Coronary artery (tissue), 2 donors: ENCODE data around the gene CLK3.

ENCODE experiments used
- DNase-seq: peaks from one replicate; pipeline ENCODE4 v3.0.0-alpha.2; 2017; ENCODE audit warnings: low spot score
- H3K27ac ChIP-seq, 2 donors: fragments of 200-600 bp; sonication (generic); one replicate each; pipeline ENCODE4 v1.5.1; 2016 to 2019
- H3K4me3 ChIP-seq: fragments of 200-600 bp; sonication (generic); 2 replicates; pipeline ENCODE4 v1.5.1; 2016; ENCODE audit warnings: mild to moderate bottlenecking, moderate library complexity
- TF ChIP-seq, protein P1 (sequence below): fragments of 200-600 bp; sonication (generic); IDR thresholded peaks from one replicate; pipeline ENCODE4 v1.5.1; 2019; ENCODE audit warnings: antibody characterized with exemption

CLK3 gene

DNA sequence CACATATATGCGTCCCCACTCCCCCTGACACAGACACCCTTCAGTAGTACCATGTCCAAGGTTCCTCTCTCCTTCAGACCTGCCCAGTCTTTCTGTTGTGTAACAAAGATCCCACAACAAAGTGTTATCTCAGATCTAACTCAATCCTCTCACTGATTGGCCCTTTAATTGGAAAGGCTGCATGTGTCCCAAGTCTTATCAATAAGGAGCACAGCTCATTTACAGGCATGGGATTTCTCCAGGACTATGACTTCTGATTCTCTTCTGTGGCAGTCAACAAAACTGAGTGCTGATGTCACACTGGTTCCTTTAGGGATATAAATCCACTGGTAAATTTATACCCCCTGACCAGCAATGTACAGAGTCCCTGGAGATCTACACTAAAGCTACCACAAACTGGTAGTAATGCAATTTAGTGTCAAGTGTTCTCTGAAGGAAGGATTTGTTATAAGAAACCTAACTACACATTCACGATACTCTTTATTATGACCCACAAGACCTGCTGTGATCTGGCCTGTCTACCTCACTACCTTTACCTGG lies 28.1 kb downstream of the CLK3 start:
- H3K4me3 ChIP-seq, result no peak overlapping the region
- DNase-seq, result no peak
- peak overlapping the region in 1 of 2 donors; percentile 52 for H3K27ac ChIP-seq
- TF ChIP-seq, protein P1, sequence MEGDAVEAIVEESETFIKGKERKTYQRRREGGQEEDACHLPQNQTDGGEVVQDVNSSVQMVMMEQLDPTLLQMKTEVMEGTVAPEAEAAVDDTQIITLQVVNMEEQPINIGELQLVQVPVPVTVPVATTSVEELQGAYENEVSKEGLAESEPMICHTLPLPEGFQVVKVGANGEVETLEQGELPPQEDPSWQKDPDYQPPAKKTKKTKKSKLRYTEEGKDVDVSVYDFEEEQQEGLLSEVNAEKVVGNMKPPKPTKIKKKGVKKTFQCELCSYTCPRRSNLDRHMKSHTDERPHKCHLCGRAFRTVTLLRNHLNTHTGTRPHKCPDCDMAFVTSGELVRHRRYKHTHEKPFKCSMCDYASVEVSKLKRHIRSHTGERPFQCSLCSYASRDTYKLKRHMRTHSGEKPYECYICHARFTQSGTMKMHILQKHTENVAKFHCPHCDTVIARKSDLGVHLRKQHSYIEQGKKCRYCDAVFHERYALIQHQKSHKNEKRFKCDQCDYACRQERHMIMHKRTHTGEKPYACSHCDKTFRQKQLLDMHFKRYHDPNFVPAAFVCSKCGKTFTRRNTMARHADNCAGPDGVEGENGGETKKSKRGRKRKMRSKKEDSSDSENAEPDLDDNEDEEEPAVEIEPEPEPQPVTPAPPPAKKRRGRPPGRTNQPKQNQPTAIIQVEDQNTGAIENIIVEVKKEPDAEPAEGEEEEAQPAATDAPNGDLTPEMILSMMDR, result no peak

DNA sequence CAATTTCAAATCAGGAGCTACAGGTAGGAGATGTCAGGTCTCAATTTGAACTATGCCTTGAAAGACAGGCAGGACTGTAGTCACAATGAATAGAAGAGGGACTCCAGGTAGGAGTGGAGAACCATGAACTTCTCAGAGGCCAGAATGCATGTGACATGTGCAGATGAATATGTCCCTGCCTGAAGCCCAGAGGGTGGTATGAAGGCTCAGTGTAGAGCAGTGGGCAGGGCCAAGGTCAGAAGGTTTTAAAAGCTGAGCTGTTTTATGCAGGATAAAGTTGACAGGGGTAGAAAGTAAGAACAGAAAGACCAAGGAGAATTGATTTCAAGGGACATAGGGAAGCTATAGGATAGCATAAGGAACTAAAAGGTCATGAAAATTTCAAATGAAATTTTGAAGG lies 30.8 kb downstream of the CLK3 start:
- H3K27ac ChIP-seq, result no peak overlapping the region
- TF ChIP-seq, protein P1, result no peak
- no peak for DNase-seq
- no peak overlapping the region for H3K4me3 ChIP-seq

DNA sequence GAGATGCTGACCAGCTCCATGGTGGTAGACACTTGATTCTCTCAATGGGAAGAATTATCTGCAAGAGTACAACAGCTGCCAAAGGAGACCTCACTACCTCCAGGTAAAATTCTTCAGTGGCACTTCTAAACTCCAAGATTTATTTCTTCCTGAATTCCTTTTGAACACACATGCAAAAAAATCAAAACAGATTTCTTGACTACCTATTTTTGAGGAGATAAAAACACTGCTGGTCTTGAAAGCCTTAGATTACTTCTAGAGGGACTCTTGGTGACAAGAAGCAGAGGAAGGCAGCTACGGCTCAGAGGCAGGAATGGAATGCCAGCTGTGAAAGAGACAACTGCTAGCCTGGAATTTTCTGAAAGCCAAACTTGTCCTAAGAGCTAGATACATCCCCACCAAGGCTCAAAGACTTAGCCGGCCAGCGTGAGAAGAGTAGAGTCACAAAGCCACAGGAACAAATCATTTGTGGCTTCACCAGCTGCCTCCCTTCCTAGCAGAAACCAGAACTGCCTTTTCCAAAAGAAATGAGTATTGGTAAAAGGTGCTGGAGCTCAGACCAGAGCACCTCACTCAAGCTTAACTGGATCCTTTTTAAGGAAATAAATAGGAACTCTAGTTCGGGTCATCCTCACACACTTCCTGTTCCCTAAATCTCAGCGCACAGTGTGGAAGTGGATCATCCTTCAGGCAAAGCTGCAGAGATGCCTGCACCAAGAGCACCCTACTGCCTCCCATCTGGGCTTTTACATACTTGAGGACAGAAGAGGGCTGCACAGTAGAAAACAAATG lies 32.6 kb downstream of the CLK3 start:
- DNase-seq, result no peak
- Histone ChIP-seq H3K27ac (no peak overlapping the region), H3K4me3 (no peak overlapping the region)
- TF ChIP-seq, protein P1, result no peak

- TF ChIP-seq, protein P1, result no peak
- no peak overlapping the region for H3K27ac ChIP-seq
- H3K4me3 ChIP-seq, result no peak overlapping the region
- DNase-seq, result no peak
These were observed 35.7 kb downstream of the CLK3 start for GRCh38 chr15:74651242-74651741.

DNA sequence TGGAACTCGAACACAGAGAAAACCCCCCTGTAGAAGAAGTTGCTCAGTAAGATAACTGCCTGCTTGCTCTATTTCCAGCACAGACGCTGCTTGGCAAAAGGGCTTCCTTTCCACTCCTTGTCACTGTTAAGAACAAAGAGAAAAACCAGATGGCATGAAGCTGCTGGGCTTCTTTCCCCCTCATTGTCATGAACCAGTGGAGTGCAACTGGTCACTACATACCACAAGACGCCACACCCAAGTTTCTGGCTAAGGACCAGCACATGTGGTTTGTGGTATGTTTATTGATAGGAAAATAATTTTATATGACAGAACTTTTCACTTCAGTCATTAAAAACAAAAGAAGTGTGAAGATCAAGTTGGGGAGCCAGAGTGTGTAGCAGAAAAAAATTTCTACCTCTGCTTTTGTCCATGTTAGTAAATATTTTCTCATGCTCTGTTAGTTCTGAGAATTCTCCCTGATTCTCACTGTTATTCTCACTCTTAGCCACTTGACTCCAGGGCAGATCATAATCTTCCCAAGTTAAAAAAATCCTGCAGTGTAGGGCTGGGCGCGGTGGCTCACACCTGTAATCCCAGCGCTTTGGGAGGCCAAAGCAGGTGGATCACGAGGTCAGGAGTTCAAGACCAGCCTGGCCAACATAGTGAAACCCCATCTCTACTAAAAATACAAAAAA lies 37.9 kb downstream of the CLK3 start:
- Histone ChIP-seq H3K4me3 (no peak overlapping the region), H3K27ac (no peak overlapping the region)
- TF ChIP-seq, protein P1, result no peak
- no peak for DNase-seq

- Histone ChIP-seq H3K27ac (no peak overlapping the region), H3K4me3 (no peak overlapping the region)
- no peak for DNase-seq
- TF ChIP-seq, protein P1, result no peak
These were observed 39.8 kb downstream of the CLK3 start for GRCh38 chr15:74655424-74655823.
